Measurements from ENCODE around the gene NEDD4L.
A peak's percentile ranks its signal among the peaks of the same experiment; 100 is the strongest.

NEDD4L gene

GRCh38 chr18:58288921-58289797 is 245.1 kb downstream of the NEDD4L start:
- TF ChIP-seq ZFP30 (CRISPR knock-in tag; IDR thresholded peaks at IDR 0.05), result no peak
- no peak for TF ChIP-seq TSHZ2 (CRISPR knock-in tag; IDR thresholded peaks at IDR 0.05)
- no peak for TF ChIP-seq CSDC2 (CRISPR knock-in tag; IDR thresholded peaks at IDR 0.05)
- no peak for TF ChIP-seq TOX (CRISPR knock-in tag; IDR thresholded peaks at IDR 0.05; ENCODE audit: borderline replicate concordance)
- TF ChIP-seq, protein P1, sequence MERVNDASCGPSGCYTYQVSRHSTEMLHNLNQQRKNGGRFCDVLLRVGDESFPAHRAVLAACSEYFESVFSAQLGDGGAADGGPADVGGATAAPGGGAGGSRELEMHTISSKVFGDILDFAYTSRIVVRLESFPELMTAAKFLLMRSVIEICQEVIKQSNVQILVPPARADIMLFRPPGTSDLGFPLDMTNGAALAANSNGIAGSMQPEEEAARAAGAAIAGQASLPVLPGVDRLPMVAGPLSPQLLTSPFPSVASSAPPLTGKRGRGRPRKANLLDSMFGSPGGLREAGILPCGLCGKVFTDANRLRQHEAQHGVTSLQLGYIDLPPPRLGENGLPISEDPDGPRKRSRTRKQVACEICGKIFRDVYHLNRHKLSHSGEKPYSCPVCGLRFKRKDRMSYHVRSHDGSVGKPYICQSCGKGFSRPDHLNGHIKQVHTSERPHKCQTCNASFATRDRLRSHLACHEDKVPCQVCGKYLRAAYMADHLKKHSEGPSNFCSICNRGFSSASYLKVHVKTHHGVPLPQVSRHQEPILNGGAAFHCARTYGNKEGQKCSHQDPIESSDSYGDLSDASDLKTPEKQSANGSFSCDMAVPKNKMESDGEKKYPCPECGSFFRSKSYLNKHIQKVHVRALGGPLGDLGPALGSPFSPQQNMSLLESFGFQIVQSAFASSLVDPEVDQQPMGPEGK (CRISPR knock-in tag; IDR thresholded peaks at IDR 0.05; ENCODE audit: borderline replicate concordance), result no peak
- no peak for TF ChIP-seq RARB (CRISPR knock-in tag; IDR thresholded peaks at IDR 0.05)
- no peak for TF ChIP-seq SNAI2 (CRISPR knock-in tag; IDR thresholded peaks at IDR 0.05)
- no peak for TF ChIP-seq ZNF70 (CRISPR knock-in tag; IDR thresholded peaks at IDR 0.05)
- no peak for TF ChIP-seq ARNTL (CRISPR knock-in tag; IDR thresholded peaks at IDR 0.05; ENCODE audit: borderline replicate concordance, low read depth)
- TF ChIP-seq ZNF565 (CRISPR knock-in tag; conservative IDR thresholded peaks at IDR 0.05; ENCODE audit: low read depth), result no peak
- TF ChIP-seq CSRNP3 (CRISPR knock-in tag; IDR thresholded peaks at IDR 0.05), result no peak
- peak; percentile 54 for ATAC-seq

GRCh38 chr18:58290116-58290695 is 246.2 kb downstream of the NEDD4L start:
- no peak for TF ChIP-seq GLIS3 (CRISPR knock-in tag; IDR thresholded peaks at IDR 0.05)
- TF ChIP-seq ZFP30 (CRISPR knock-in tag; IDR thresholded peaks at IDR 0.05), result no peak
- no peak for TF ChIP-seq TSHZ2 (CRISPR knock-in tag; IDR thresholded peaks at IDR 0.05)
- no peak for TF ChIP-seq RARB (CRISPR knock-in tag; IDR thresholded peaks at IDR 0.05)
- no peak for TF ChIP-seq ZFP3 (CRISPR knock-in tag; IDR thresholded peaks at IDR 0.05)
- TF ChIP-seq ISL1 (CRISPR knock-in tag; IDR thresholded peaks at IDR 0.05), result no peak
- no peak for TF ChIP-seq ESRRG (CRISPR knock-in tag; IDR thresholded peaks at IDR 0.05)
- TF ChIP-seq TOX (CRISPR knock-in tag; IDR thresholded peaks at IDR 0.05; ENCODE audit: borderline replicate concordance), result no peak
- no peak for TF ChIP-seq ZNF70 (CRISPR knock-in tag; IDR thresholded peaks at IDR 0.05)
- no peak for TF ChIP-seq ARNTL (CRISPR knock-in tag; IDR thresholded peaks at IDR 0.05; ENCODE audit: borderline replicate concordance, low read depth)
- TF ChIP-seq BACH2 (CRISPR knock-in tag; IDR thresholded peaks at IDR 0.05; ENCODE audit: borderline replicate concordance), result no peak
- TF ChIP-seq CREB5 (CRISPR knock-in tag; IDR thresholded peaks at IDR 0.05; ENCODE audit: low read depth), result no peak
- no peak for TF ChIP-seq OSR1 (CRISPR knock-in tag; IDR thresholded peaks at IDR 0.05)
- no peak; the same call in 2 of the 3 replicates for ATAC-seq
